ENCODE results near the gene CD81.

- no peak for TF ChIP-seq CTCF (IDR thresholded peaks at IDR 0.05)
- no peak for TF ChIP-seq POLR2A (IDR thresholded peaks at IDR 0.05)
These were observed 58.3 kb downstream of the CD81 start for GRCh38 chr11:2435288-2436012.

Data from thyroid gland (tissue), 4 donors.